Caco-2 (cell line): ENCODE data around the gene CCNJL. TPM values are rescaled to one million over a fixed set of nuclear protein-coding genes. Genes with fewer than 3 reads are reported as not detected.

ENCODE experiments used
- BruUV-seq: library from RNA; stranded (reverse); fragments of 400-500 nt; replicated peaks from 2 replicates; lab custom pipeline; 2021; lab: Mats Ljungman, UMichigan
- CTCF ChIA-PET: fragments of 300-600 bp; sonication (Branson Sonifier 250); formaldehyde crosslinking; loops from one replicate; lab custom pipeline; 2022; ENCODE audit warnings: antibody characterized with exemption; lab: Charles Lee
- POLR2A ChIA-PET: fragments of 300-600 bp; sonication (Branson Sonifier 250); formaldehyde crosslinking; loops from one replicate; lab custom pipeline; 2022; ENCODE audit warnings: antibody characterized with exemption; lab: Charles Lee
- DNase-seq, 2 experiments: peaks; one replicate each; pipeline versions ENCODE4 v3.0.0 to v3.0.0-alpha.2; 2020 to 2022
- H3K27me3 ChIP-seq: replicated peaks from 2 replicates; pipeline ENCODE4 v1.6.0; 2011; ENCODE audit warnings: low read length; ENCODE audit not compliant: control insufficient read depth, insufficient read depth
- H3K36me3 ChIP-seq: 2 replicates; pipeline ENCODE4 v1.5.1; 2011; ENCODE audit warnings: low read length; ENCODE audit not compliant: control insufficient read depth, insufficient read depth
- H3K4me1 ChIP-seq: fragments of 250-450 bp; sonication (Bioruptor Pico); 2 replicates; pipeline ENCODE4 v1.5.1; 2020; ENCODE audit warnings: mild to moderate bottlenecking
- H3K4me3 ChIP-seq: 2 replicates; pipeline ENCODE4 v1.5.1; 2011; ENCODE audit warnings: low read depth, mild to moderate bottlenecking, control low read depth, low read length
- H3K9me3 ChIP-seq: fragments of 250-450 bp; sonication (Bioruptor Pico); 2 replicates; pipeline ENCODE4 v1.5.1; 2020; ENCODE audit warnings: mild to moderate bottlenecking, moderate library complexity
- H3K27ac Mint-ChIP-seq: one replicate; pipeline ENCODE4 v1.8.0; 2022; ENCODE audit warnings: mixed read lengths; ENCODE audit not compliant: unreplicated experiment
- H3K27me3 Mint-ChIP-seq: one replicate; pipeline ENCODE4 v1.8.0; 2022; ENCODE audit warnings: mixed read lengths; ENCODE audit not compliant: insufficient read depth, unreplicated experiment
- H3K36me3 Mint-ChIP-seq: one replicate; pipeline ENCODE4 v1.8.0; 2022; ENCODE audit warnings: mild to moderate bottlenecking, mixed read lengths; ENCODE audit not compliant: insufficient read depth, unreplicated experiment
- H3K4me1 Mint-ChIP-seq: one replicate; pipeline ENCODE4 v1.8.0; 2022; ENCODE audit warnings: low read depth, mixed read lengths; ENCODE audit not compliant: unreplicated experiment
- H3K4me3 Mint-ChIP-seq: one replicate; pipeline ENCODE4 v1.8.0; 2022; ENCODE audit warnings: mild to moderate bottlenecking, moderate library complexity, mixed read lengths; ENCODE audit not compliant: unreplicated experiment
- H3K9me3 Mint-ChIP-seq: one replicate; pipeline ENCODE4 v1.8.0; 2022; ENCODE audit warnings: mixed read lengths; ENCODE audit not compliant: unreplicated experiment
- CTCF ChIP-seq, 2 experiments: fragments of 200-600 bp in 1 of 2; IDR thresholded peaks; 1 replicate in 1 of 2; 2 replicates in 1 of 2; pipeline versions ENCODE4 v1.5.1 to v1.8.0; 2011 to 2022; ENCODE audit warnings: antibody characterized with exemption in 1 of 2, control low read depth in 1 of 2, inconsistent platforms in 1 of 2, low read depth in 1 of 2, low read length in 1 of 2, mild to moderate bottlenecking in 1 of 2, moderate library complexity in 1 of 2; ENCODE audit not compliant: insufficient read depth in 1 of 2, severe bottlenecking in 1 of 2, unreplicated experiment in 1 of 2
- intact Hi-C: fragments of 100-400 bp; cut with micrococcal nuclease; formaldehyde crosslinking; loops from one replicate; pipeline ENCODE4 v1.10.0; 2022; ENCODE audit not compliant: unreplicated experiment
- total RNA-seq: library from RNA; stranded (reverse); gene quantifications from 2 replicates; pipeline ENCODE4 v1.2.3, GENCODE V29; 2022

The CCNJL gene
- total RNA-seq, 1 experiment from 2014 or later, result 17.4 TPM

- intact Hi-C loops, result loop anchor here (1.0 to 10.0 kb wide), 9 partner anchors 14 to 236 kb away; partner anchors contain the start of gene PWWP2A
- H3K4me3 Mint-ChIP-seq, result peak overlapping the region; percentile 73
- peaks cover 9% of the 10 kb centered on the region for H3K36me3 Mint-ChIP-seq
- Histone ChIP-seq H3K4me1 (peaks cover 45% of the 10 kb centered on the region), H3K4me3 (peak overlapping the region; percentile 0; the same call in 1 of the 2 replicates), H3K27me3 (no peaks in the 10 kb centered on the region), H3K9me3 (no peaks in the 10 kb centered on the region), H3K36me3 (no peaks in the 10 kb centered on the region)
- peak; percentile 88 to 97 for DNase-seq
- H3K4me1 Mint-ChIP-seq, result peaks cover 57% of the 10 kb centered on the region
- H3K9me3 Mint-ChIP-seq, result no peaks in the 10 kb centered on the region
- ChIA-PET CTCF (interaction anchor here (0.9 to 1.3 kb wide), 2 partner anchors 16 to 84 kb away, joined by 3 to 6 read pairs; no protein-coding TSS in a partner anchor), POLR2A (interaction anchor here (0.5 to 2.2 kb wide), 7 partner anchors 16 to 149 kb away, joined by 3 to 6 read pairs (median 4); partner anchors contain the start of gene CCNJL)
- H3K27ac Mint-ChIP-seq, result peak overlapping the region; percentile 100
- no peak for TF ChIP-seq CTCF (IDR thresholded peaks at IDR 0.05; ENCODE audit: insufficient read depth in 1 of 2, low read depth in 1 of 2, low read length in 1 of 2, severe bottlenecking in 1 of 2, unreplicated experiment in 1 of 2)
- no peaks in the 10 kb centered on the region for H3K27me3 Mint-ChIP-seq
- BruUV-seq, result TSS peak; percentile 99
Measured at GRCh38 chr5:160260881-160261815, 51.2 kb downstream of the CCNJL start.

GRCh38 chr5:160260006-160260775 is 52.2 kb downstream of the CCNJL start:
- ChIA-PET CTCF (interaction anchor here (1.3 kb wide), 1 partner anchor 85 kb away, joined by 6 read pairs; no protein-coding TSS in a partner anchor), POLR2A (interaction anchor here (0.5 to 2.2 kb wide), 6 partner anchors 15 to 100 kb away, joined by 3 to 6 read pairs (median 4); partner anchors contain the start of gene CCNJL)
- Mint-ChIP-seq H3K4me1 (peaks cover 57% of the 10 kb centered on the region), H3K9me3 (no peaks in the 10 kb centered on the region), H3K27ac (peak overlapping the region; percentile 100), H3K36me3 (peaks cover 8% of the 10 kb centered on the region), H3K27me3 (no peaks in the 10 kb centered on the region), H3K4me3 (peak overlapping the region; percentile 73)
- Histone ChIP-seq H3K4me1 (peaks cover 45% of the 10 kb centered on the region), H3K4me3 (no peak overlapping the region), H3K27me3 (no peaks in the 10 kb centered on the region), H3K36me3 (0 out of 2 replicates have a peak, but pooled peaks cover 3% of the 10 kb centered on the region), H3K9me3 (no peaks in the 10 kb centered on the region)
- TSS peak; percentile 54 for BruUV-seq
- intact Hi-C loops, result loop anchor here (1.0 to 10.0 kb wide), 5 partner anchors 13 to 235 kb away; partner anchors contain the start of gene PWWP2A
- TF ChIP-seq CTCF (IDR thresholded peaks at IDR 0.05; ENCODE audit: insufficient read depth in 1 of 2, low read depth in 1 of 2, low read length in 1 of 2, severe bottlenecking in 1 of 2, unreplicated experiment in 1 of 2), result no peak
- DNase-seq, result peak; percentile 30 to 60
